Activated CD8-positive, alpha-beta memory T cell treated with anti-CD3 and anti-CD28 coated beads for 24 hours (primary cell): ENCODE data around the gene FBXL17.
"Not testable (repeated sequence)": the region's sequence is repeated elsewhere in the genome, so short reads cannot be mapped to it uniquely, and the experiment has no call there.

Source experiments
- DNase-seq: peaks from one replicate; pipeline ENCODE4 v3.0.0-alpha.2; 2020

Gene FBXL17

GRCh38 chr5:108297042-108297601 is 84.8 kb downstream of the FBXL17 start:
- no peak for DNase-seq

GRCh38 chr5:108295578-108296368 is 86.1 kb downstream of the FBXL17 start:
- no peak for DNase-seq

GRCh38 chr5:108280960-108281569 is 100.8 kb downstream of the FBXL17 start:
- DNase-seq = no peak

- no peak for DNase-seq
Observed at GRCh38 chr5:108280248-108280647, 101.7 kb downstream of the FBXL17 start.

GRCh38 chr5:108278285-108279240 is 103.3 kb downstream of the FBXL17 start:
- no peak for DNase-seq

GRCh38 chr5:108276187-108277050 is 105.5 kb downstream of the FBXL17 start:
- no peak for DNase-seq

- not testable (repeated sequence) for DNase-seq
Observed at GRCh38 chr5:108274080-108274479, 107.8 kb downstream of the FBXL17 start.

GRCh38 chr5:108271127-108271526 is 110.8 kb downstream of the FBXL17 start:
- DNase-seq = no peak

GRCh38 chr5:108266242-108266641 is 115.7 kb downstream of the FBXL17 start:
- DNase-seq = no peak

GRCh38 chr5:108264533-108264932 is 117.4 kb downstream of the FBXL17 start:
- no peak for DNase-seq

GRCh38 chr5:108263338-108263737 is 118.6 kb downstream of the FBXL17 start:
- DNase-seq = no peak

GRCh38 chr5:108260858-108261170 is 121.1 kb downstream of the FBXL17 start:
- DNase-seq = no peak

GRCh38 chr5:108260117-108260857 is 121.6 kb downstream of the FBXL17 start:
- DNase-seq = peak; percentile 79

GRCh38 chr5:108259306-108259705 is 122.6 kb downstream of the FBXL17 start:
- DNase-seq = no peak

GRCh38 chr5:108257996-108258395 is 123.9 kb downstream of the FBXL17 start:
- DNase-seq = no peak

GRCh38 chr5:108255468-108255867 is 126.4 kb downstream of the FBXL17 start:
- no peak for DNase-seq

GRCh38 chr5:108251350-108251749 is 130.5 kb downstream of the FBXL17 start:
- DNase-seq = no peak

- no peak for DNase-seq
Observed at GRCh38 chr5:108249785-108250426, 132.0 kb downstream of the FBXL17 start.

- no peak for DNase-seq
Observed at GRCh38 chr5:108249095-108249784, 132.7 kb downstream of the FBXL17 start.
